Right lobe of liver (tissue), 6 donors: Measurements from ENCODE around the gene SLC24A3. TPM values are rescaled to one million over a fixed set of nuclear protein-coding genes. Genes with fewer than 3 reads are reported as not detected.
"Not testable (repeated sequence)": the region's sequence is repeated elsewhere in the genome, so short reads cannot be mapped to it uniquely, and the experiment has no call there.

Experiments used
- ATAC-seq, 4 donors: fragments of 200-7000 bp; cut with Tn5 transposase; one replicate each; pipeline ENCODE4 v1.9.1; 2020; ENCODE audit warnings: mild to moderate bottlenecking in 4 of 4, moderate library complexity in 4 of 4
- DNase-seq, 3 donors: peaks; one replicate each; pipeline ENCODE4 v3.0.0-alpha.2; 2020
- H3K27ac ChIP-seq, 3 donors: fragments of 200-600 bp; one replicate each; pipeline ENCODE4 v1.8.0; 2022
- H3K27me3 ChIP-seq, 2 donors: fragments of 200-600 bp; one replicate each; pipeline ENCODE4 v1.8.0; 2022
- H3K36me3 ChIP-seq, 4 donors: fragments of 200-600 bp; sonication (generic) in 1 of 4; one replicate each; pipeline versions ENCODE4 v1.5.1 to v1.8.0; 2017 to 2022; ENCODE audit warnings: control low read depth in 1 of 4
- H3K4me1 ChIP-seq, 4 donors: fragments of 200-600 bp; sonication (generic) in 1 of 4; one replicate each; pipeline versions ENCODE4 v1.5.1 to v1.8.0; 2017 to 2022; ENCODE audit warnings: control low read depth in 1 of 4
- H3K4me3 ChIP-seq, 3 donors: fragments of 200-600 bp; one replicate each; pipeline ENCODE4 v1.8.0; 2022
- H3K9me3 ChIP-seq, 4 donors: fragments of 200-600 bp; sonication (generic) in 1 of 4; one replicate each; pipeline versions ENCODE4 v1.5.1 to v1.8.0; 2017 to 2022; ENCODE audit warnings: control low read depth in 1 of 4
- CTCF ChIP-seq, 4 donors: fragments of 200-600 bp in 3 of 4; fragments of 450-650 bp in 1 of 4; IDR thresholded peaks; one replicate each; pipeline versions ENCODE4 v1.5.1 to v1.8.0; 2016 to 2022; ENCODE audit warnings: antibody characterized with exemption in 4 of 4, mild to moderate bottlenecking in 2 of 4
- POLR2A ChIP-seq: fragments of 450-650 bp; IDR thresholded peaks from one replicate; pipeline ENCODE4 v1.6.1; 2017; ENCODE audit warnings: antibody characterized with exemption, mild to moderate bottlenecking
- WGBS: methylation state at CpG from one replicate; pipeline ENCODE4 v1.1.6; 2018; ENCODE audit warnings: low coverage, low lambda C conversion rate; ENCODE audit not compliant: insufficient coverage; ENCODE audit errors: missing lambda C conversion rate; 5-methylcytosine and 5-hydroxymethylcytosine counted together
- intact Hi-C, 2 donors: fragments of 100-400 bp; cut with DNase I; formaldehyde crosslinking; loops; one replicate each; pipeline versions ENCODE4 v1.11.2 to v1.14.1; 2022
- total RNA-seq, 6 experiments: library from RNA; depleted of rRNA in 2 of 6; stranded (reverse); fragments of >200 nt in 2 of 6; fragmentation: NEBNext Ultra II Directional in 3 of 6; extraction: Animal tissue kit (Norgen Biotek cat#: 25700) in 3 of 6; gene quantifications; one replicate each; pipeline versions ENCODE4 v1.1.0 to v1.2.4, GENCODE V29; 2016 to 2023
- donor health status: DM: no; HTN: yes; CAD: no.
- donor health status: DM: no; HTN: no; CAD: no.
- donor health status: DM: no; HTN: no; CAD: no.
- donor health status: DM: no; HTN: yes; CAD: no.
- donor health status: DM: no; HTN: yes; CAD: no.

The SLC24A3 gene
- total RNA-seq, 6 experiments from 2014 or later, result 0.06 to 0.49 (median 0.27) TPM

DNA sequence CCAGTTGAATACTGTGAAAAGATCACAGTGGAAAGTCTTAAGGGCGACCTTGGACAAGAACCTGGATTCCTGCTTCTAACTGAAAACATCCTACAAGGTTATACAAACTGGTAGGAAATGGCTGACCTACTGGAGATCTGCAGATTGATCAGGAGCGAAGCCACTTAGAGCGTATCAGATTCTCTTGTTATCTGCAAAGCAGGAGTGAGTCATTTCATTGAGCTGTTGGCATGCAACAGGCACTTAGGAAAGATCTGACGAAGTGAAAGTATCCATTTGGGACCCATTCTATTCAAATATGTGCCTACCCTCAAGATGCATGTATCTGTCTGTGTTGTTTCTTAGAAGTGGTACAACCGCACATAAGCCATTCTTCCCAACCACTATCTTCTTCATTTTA is 414.5 kb downstream of the SLC24A3 start:
- H3K4me3 ChIP-seq, result no peak overlapping the region
- no peaks in the 10 kb centered on the region for H3K36me3 ChIP-seq
- intact Hi-C loops, result no loop called here
- 69% methylated on average over 5 of the region's 5 CpGs for WGBS
- DNase-seq (no peak), ATAC-seq (no peak)
- no peaks in the 10 kb centered on the region for H3K4me1 ChIP-seq
- H3K27ac ChIP-seq, result no peak overlapping the region
- TF ChIP-seq CTCF (IDR thresholded peaks at IDR 0.05) (no peak), POLR2A (no peak)
- no peaks in the 10 kb centered on the region for H3K9me3 ChIP-seq
- H3K27me3 ChIP-seq, result no peaks in the 10 kb centered on the region

- 53% methylated on average over 2 of the region's 2 CpGs for WGBS
- Histone ChIP-seq H3K9me3 (no peaks in the 10 kb centered on the region), H3K4me3 (no peak overlapping the region), H3K4me1 (no peaks in the 10 kb centered on the region), H3K27me3 (no peaks in the 10 kb centered on the region), H3K27ac (no peak overlapping the region), H3K36me3 (no peaks in the 10 kb centered on the region)
- peak; percentile 94 to 98 (median 95) for ATAC-seq
- peak in 2 of 3 donors; percentile 20 to 76 for DNase-seq
- intact Hi-C loops, result no loop called here
- TF ChIP-seq CTCF (IDR thresholded peaks at IDR 0.05) (peak; percentile 57 to 78 (median 72)), POLR2A (no peak)
Observed at GRCh38 chr20:19628570-19629134, 416.2 kb downstream of the SLC24A3 start.

DNA sequence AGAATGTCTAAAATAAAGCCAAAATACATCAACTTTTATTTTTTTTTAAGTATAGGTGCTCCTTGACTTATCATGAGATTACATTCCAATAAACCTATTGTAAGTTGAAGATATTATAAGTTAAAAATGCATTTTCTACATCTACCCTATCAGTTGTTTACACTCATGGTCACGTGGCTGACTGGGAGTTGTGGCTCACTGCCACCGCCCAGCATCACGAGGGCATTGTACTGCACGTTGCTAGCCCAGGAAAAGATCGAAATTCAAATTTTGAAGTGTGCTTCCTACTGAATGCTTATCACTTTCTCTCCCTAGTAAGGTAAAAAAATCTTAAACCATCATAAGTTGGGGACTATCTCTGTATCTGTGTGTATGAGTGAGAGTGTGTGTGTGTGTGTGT is 419.0 kb downstream of the SLC24A3 start:
- WGBS, result 13% methylated on average over 5 of the region's 5 CpGs
- Histone ChIP-seq H3K27ac (no peak overlapping the region), H3K27me3 (no peaks in the 10 kb centered on the region), H3K9me3 (no peaks in the 10 kb centered on the region), H3K36me3 (no peaks in the 10 kb centered on the region), H3K4me1 (no peaks in the 10 kb centered on the region), H3K4me3 (no peak overlapping the region)
- TF ChIP-seq CTCF (IDR thresholded peaks at IDR 0.05), result no peak
- no peak for TF ChIP-seq POLR2A
- peak; percentile 55 to 82 (median 76) for ATAC-seq
- DNase-seq, result peak; percentile 63 to 67 (median 64)
- intact Hi-C loops, result no loop called here

DNA sequence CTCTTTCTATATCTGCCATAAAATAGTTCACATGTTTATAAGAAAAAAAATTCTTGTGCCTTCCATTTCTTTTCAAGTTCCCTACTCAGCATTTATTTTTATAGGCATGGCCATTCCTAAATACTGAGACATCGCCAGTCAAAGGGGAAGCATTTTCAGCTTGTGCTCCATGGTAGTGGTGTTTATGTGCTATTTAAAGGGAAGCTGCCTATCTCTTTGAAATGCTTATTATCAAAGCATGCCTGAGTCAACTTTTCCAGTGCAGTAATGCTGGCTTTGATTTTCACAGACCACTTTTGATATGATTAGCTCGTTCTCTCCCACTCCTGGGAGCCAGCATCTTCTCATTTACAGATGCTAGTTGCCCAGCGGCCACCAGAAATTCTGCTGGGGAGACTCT is 421.5 kb downstream of the SLC24A3 start:
- intact Hi-C loops, result no loop called here
- no peak for ATAC-seq
- Histone ChIP-seq H3K27ac (no peak overlapping the region), H3K4me1 (no peaks in the 10 kb centered on the region), H3K36me3 (no peaks in the 10 kb centered on the region), H3K4me3 (no peak overlapping the region), H3K9me3 (no peaks in the 10 kb centered on the region), H3K27me3 (no peaks in the 10 kb centered on the region)
- DNase-seq, result no peak
- TF ChIP-seq CTCF (IDR thresholded peaks at IDR 0.05) (no peak), POLR2A (no peak)
- WGBS, result 59% methylated on average over 3 of the region's 3 CpGs

DNA sequence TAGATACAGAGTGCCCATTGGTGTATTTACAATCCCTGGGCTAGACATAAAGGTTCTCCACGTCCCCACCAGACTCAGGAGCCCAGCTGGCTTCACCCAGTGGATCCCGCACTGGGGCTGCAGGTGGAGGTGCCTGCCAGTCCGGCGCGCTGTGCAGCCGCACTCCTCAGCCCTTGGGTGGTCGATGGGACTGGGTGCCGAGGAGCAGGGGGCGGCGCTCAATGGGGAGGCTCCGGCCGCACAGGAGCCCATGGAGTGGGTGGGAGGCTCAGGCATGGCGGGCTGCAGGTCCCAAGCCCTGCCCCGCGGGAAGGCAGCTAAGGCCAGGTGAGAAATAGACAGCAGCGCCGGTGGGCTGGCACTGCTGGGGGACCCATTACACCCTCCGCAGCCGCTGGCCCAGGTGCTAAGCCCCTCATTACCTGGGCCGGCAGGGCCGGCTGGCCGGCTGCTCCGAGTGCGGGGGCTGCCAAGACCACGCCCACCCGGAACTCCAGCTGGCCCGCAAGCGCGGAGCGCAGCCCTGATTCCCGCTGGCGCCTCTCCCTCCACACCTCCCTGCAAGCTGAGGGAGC is 427.1 kb downstream of the SLC24A3 start:
- no CpG with 5 or more reads among the region's 32 CpGs for WGBS
- intact Hi-C loops, H3K27me3 ChIP-seq, H3K27ac ChIP-seq, H3K9me3 ChIP-seq, H3K4me1 ChIP-seq, DNase-seq, H3K4me3 ChIP-seq, H3K36me3 ChIP-seq, ATAC-seq: not testable (repeated sequence)
